GM18519 (cell line): ENCODE results near the gene MAP7.

ENCODE experiments used
- ATAC-seq: cut with Tn5 transposase; IDR thresholded peaks from one replicate; pipeline ENCODE4 v1.9.1; 2021; ENCODE audit warnings: mild to moderate bottlenecking, moderate library complexity; ENCODE audit not compliant: unreplicated experiment, low FRiP score

MAP7 gene

DNA sequence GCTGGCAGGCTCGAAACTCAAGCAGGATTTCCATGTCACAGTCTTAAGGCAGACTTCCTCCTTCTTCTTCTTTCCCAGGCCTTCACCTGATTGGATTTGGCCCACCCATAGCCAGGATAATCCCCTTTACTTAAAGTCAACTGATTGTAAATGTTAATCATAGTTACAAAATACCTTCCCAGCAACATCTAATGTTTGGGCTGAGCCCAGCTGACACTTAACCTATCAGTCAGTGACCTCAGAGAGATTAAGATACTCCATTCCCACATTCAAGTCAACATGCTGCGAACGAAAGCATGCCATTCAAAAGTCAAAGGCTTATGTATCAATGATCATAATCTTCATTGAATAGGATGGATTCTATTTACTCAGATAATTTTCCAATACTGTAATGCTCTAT is 16.0 kb downstream of the MAP7 start:
- ATAC-seq, result no peak

DNA sequence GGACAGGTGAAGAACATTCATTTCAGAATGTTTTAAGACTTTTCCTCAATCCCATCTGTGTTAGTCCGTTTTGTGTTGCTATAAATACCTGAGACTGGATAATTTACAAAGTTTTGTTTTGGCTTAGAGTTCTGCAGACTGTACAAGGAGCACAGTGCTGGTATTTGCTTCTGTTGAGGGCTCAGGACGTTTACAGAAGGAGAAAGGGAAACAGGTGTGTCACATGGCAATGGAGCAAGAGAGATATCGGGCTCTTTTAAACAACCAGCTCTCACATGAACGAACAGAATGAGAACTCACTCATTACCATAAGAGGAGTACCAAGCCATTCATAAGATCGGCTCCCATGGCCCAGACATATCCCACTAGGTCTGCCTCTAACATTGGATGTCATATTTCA is 16.7 kb downstream of the MAP7 start:
- ATAC-seq, result no peak

DNA sequence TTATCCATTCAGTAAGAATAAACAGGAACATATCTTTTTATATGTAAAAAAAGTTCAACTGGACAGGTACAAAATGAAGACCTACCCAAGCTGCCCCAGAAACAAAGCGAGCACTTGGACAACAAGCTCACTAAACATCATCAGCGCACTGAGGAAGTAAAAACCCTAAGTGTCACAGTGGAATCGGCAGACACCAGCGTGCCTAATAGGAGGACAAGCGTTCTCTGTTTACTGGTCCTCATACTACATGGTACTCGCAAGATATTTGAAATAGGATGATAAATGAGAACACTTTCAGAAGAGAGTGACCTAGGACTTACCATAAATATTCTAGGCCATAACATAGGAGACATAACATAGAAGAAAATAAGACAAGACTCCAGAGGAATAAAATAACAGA is 18.2 kb downstream of the MAP7 start:
- ATAC-seq, result no peak

GRCh38 chr6:136529710-136530109 is 20.5 kb downstream of the MAP7 start:
- ATAC-seq, result no peak

- ATAC-seq, result no peak
These were observed 21.7 kb downstream of the MAP7 start for GRCh38 chr6:136528477-136528876.

- ATAC-seq, result no peak
These were observed 22.4 kb downstream of the MAP7 start for GRCh38 chr6:136527831-136528230.

GRCh38 chr6:136526937-136527336 is 23.3 kb downstream of the MAP7 start:
- ATAC-seq, result no peak

DNA sequence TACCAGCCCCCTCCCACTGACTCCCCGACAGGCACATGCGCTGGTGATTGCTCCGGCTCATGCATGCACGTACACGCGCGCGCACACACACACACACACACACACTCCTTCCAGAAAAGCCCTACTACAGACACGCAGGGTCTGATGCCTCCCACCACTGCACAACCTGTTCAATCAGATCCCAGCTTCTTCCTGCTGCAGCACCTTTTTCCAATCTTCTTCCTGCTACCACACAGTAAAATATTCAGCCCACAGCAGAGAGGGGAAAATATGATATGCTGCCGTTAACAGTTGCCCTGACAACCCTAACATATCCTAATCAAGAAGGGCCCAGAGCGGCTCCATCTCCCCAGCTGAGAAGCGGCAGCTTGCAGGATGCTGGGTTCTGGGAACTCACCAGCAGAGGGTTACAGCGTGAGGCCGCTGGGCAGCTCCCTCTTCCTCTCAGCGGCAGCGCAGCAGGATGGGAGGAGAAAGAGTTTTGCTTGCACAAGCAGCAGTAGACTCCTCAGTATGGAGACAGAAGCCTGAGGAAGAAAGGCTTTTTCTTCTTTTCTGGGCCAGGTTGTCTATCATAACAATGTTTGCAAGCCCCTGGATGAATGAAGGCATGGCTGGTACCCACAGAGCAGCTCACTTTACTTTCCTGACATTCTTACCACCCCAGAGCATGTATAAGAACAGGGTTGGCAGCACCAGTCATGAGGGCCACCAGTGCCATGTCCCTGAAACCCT is 23.9 kb downstream of the MAP7 start:
- no peak for ATAC-seq

GRCh38 chr6:136525586-136526195 is 24.5 kb downstream of the MAP7 start:
- no peak for ATAC-seq

DNA sequence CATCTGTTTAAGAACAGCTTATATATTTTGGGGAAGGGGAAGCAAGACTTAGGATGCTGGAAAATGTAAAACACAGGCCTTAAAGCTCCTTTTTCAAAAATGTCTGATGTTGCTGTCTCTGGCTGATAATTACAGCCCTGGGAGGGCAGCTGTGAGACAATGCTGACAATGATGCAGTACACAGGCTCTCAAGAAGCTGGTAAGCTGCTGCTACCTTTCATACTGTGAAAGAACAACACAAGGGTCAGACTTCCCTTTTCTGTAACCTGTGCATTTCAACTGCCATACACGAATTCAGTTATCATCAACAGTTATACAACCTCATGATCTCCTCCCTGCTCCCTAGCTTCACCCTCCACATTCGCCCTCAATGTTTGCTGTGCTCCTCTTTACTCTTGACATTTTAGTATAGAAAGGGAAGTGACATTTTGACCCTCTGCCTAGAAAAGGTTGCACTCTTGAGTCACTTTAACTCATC is 25.2 kb downstream of the MAP7 start:
- ATAC-seq, result no peak

DNA sequence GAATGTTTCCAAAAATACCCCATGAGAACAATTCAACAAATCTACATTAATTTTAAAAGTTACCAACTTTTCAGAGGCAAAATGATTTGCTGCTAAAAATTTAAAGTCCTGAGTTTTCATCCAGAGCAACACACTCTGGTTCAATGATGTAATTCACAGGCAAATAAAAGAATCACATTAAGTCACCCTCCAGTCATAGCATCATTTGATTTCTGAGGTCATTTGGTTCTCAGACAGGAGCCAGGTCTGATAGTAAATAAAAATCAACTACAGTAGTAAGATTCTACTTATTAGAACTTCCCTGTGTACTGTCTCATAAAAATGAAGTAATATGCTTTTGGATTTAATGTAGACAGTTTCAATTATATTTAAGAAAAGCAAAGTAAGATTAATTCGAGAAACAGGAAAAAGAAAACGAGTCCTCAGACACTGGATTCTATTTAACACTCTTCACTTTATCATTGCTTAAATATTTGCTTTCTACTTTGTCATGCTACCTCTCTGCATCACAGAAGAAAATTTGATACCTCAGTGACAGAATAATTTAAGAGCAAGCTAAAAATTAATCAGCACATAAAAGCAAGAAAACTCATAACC is 25.8 kb downstream of the MAP7 start:
- no peak for ATAC-seq

DNA sequence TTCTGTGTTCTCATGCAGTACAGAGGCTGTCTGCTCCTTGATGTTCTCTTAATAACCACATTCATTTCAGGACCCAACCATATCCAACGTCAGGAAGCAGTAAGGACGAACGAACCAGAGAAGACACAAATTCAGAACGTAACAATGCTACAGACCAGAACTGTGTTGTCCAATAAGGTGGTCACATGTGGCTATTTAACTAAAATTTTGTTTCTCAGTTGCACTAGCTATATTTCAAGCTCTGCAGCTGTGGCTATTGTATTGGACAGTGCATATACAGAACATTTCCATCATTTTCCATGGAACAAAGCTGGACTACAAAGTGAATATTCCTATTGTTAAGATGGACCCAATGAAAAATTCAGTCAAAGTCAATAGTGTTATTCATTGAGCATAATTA is 27.0 kb downstream of the MAP7 start:
- no peak for ATAC-seq

DNA sequence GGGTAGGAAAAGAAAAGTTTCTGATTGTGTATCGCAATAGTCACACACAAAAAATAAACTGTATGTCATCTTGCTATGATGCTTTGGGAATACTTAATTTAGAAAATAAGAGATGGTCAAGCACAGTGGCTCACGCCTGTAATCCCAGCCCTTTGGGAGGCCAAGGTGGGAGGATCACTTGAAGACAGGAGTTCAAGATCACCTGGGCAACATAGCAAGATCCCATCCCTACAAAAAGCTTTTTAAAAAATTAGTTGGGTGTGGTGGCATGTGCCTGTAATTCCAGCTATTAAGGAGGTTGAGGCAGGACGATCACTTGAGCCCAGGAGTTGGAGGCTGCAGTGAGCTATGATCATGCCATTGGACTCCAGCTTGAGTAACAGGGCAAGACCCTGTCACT is 27.6 kb downstream of the MAP7 start:
- ATAC-seq, result no peak

DNA sequence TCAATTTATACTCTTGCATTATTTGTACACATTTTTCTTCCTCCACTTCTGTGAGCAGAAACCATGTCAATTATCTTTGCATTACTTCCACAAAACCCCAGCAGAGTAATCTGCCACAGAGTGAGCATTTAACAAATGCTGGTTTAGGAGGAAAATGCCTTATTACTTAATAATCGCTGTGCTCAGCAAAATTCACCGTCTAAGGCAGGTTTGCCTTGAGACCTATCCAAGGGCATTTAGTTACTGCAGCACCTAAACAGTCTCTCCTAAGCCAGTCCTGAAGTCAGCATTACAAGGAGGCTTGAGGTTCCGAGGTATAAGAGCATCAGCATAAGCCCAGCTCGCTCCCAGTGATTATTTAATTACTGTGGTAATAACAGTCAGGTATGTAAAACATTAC is 28.3 kb downstream of the MAP7 start:
- no peak for ATAC-seq

DNA sequence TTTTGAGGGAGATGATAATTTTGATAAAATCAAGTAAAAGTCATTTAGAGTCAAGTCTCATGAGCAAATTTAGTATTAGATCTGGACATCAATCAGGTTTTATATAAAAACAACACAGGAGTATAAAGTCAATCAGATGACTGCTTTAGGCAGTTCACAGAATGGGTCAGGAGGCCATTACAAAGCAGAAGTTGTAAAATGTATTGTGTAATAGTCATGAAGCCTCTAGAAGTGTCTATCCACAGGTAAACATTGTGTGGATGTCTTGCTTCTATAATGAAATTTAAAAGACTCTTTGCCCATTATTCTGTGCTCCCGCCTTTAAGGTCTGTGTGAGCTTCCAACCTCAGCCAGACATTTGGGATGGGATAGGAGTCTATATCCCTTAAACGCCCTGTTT is 28.8 kb downstream of the MAP7 start:
- ATAC-seq, result no peak

- ATAC-seq, result no peak
These were observed 29.7 kb downstream of the MAP7 start for GRCh38 chr6:136520517-136520916.

DNA sequence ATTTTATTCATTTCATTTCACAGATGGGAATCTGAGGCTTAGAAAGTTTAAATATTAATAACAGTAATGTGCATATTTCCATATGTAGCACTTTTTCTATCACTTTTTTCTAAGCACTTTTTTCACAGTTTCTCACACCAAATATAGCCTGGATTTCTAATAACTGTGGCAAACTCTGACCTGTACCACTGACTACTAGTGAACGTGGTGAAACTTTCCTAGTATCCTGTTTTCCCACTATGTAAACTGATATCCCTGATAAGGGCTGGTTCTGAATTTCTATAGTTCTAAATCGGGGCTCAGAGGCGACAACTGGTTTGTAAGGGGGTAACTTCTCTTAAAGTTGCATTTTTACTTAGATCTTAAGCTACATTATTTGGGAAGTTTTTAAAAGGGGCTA is 32.6 kb downstream of the MAP7 start:
- no peak for ATAC-seq

GRCh38 chr6:136517002-136517401 is 33.2 kb downstream of the MAP7 start:
- ATAC-seq, result no peak

DNA sequence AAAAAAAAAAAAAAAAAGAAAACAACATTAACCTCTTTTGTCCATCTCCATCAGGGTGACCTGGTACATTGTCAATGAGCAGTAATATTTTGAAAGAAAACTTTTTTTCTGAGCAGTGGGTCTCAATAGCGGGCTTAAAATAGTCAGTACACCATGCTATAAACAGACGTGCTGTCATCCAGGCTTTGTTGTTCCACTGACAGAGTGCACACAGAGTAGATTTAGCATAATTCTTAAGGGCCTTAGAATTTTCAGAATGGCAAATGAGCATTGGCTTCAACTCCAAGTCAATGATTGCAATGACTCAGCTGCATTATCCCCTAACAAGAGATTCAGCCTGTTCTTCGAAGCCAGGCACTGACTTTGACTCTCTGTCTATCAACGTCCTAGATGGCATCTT is 35.6 kb downstream of the MAP7 start:
- no peak for ATAC-seq

DNA sequence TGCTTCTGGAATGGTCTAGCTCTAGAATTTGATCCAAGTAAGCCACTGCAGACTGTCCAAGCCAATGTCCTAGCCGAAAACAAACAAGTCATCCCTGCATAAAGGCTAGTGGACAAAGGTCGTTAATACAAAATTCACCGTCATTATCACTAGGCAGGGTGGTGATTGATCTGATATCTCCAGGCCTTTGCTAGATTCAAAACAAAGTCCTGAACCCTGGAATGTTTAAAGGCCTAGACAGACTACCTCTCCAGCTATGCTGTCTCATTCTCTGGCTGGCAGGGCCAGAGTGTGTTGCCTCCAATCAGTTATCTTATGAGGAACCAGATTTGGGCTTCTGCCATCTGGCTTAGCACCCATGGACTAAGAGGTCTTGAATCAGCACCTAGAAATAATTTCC is 38.3 kb downstream of the MAP7 start:
- ATAC-seq, result no peak

DNA sequence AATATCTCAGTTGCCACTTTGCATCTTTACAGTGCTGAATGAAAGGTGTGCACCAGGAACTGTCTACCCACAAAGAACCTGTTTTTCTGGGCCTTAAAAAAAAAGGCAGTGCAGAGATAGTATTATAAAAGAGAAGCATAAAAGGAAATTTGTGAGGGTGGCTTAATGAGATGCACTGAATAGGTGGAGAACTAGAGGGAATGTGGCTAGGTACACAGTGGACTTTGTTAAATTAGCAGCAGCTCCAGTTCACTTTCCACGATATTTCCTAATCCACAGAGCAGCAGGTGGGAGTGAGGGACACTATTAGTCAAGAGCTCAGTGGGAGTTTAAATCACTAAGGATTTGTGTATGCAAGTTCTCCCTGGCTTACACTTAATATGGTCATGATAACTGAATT is 38.8 kb downstream of the MAP7 start:
- ATAC-seq, result no peak

GRCh38 chr6:136510782-136511181 is 39.4 kb downstream of the MAP7 start:
- no peak for ATAC-seq
